ENCODE measurements around the gene MEPE. TPM values are rescaled to one million over a fixed set of nuclear protein-coding genes. Genes with fewer than 3 reads are reported as not detected.

MEPE gene
- polyA plus RNA-seq, 1 donor (not counting 4 experiments of a cell fraction or from before 2014, with no cell fraction given), result not detected

- Histone ChIP-seq H3K4me3 (ENCODE audit: control insufficient read depth in 2 of 3, extremely low read depth in 1 of 3, insufficient read depth in 2 of 3, low read depth in 1 of 3, low read length in 3 of 3) (no peak overlapping the region), H4K20me1 (ENCODE audit: control insufficient read depth, extremely low read depth, insufficient read depth, low read length) (no peaks in the 10 kb centered on the region), H3K4me2 (ENCODE audit: control insufficient read depth, extremely low read depth, insufficient read depth, low read depth, low read length) (no peak overlapping the region), H3K9me1 (ENCODE audit: control insufficient read depth, extremely low read depth, insufficient read depth, low read length) (no peaks in the 10 kb centered on the region), H3K79me2 (ENCODE audit: control insufficient read depth, insufficient read depth, low read length) (no peaks in the 10 kb centered on the region), H3K9me3 (ENCODE audit: control insufficient read depth, low read depth, low read length) (no peaks in the 10 kb centered on the region), H3K36me3 (ENCODE audit: control insufficient read depth in 2 of 2, extremely low read depth in 1 of 2, insufficient read depth in 2 of 2, low read length in 2 of 2) (no peaks in the 10 kb centered on the region), H3K27ac (ENCODE audit: control insufficient read depth, insufficient read depth, low read length) (no peak overlapping the region), H2AFZ (ENCODE audit: control insufficient read depth, low read length) (no peak overlapping the region), H3K4me1 (ENCODE audit: control insufficient read depth, extremely low read depth, insufficient read depth, low read length) (no peaks in the 10 kb centered on the region), H3K27me3 (ENCODE audit: control insufficient read depth, extremely low read depth, insufficient read depth, low read length) (no peaks in the 10 kb centered on the region), H3K9ac (ENCODE audit: control insufficient read depth, extremely low read depth, insufficient read depth, low read length) (no peak overlapping the region)
- FAIRE-seq (no peak), DNase-seq (ENCODE audit: low read depth, low spot score) (no peak)
- no peak for TF ChIP-seq EZH2 (IDR thresholded peaks at IDR 0.05; ENCODE audit: low read length)
- TF ChIP-seq CTCF (optimal IDR thresholded peaks at IDR 0.05 in 1 of 3, IDR thresholded peaks at IDR 0.05 in 1 of 3, conservative IDR thresholded peaks at IDR 0.05 in 1 of 3; ENCODE audit: extremely low read depth in 1 of 3, insufficient read depth in 2 of 3, low read length in 3 of 3), result no peak
- dilution Hi-C loops (cut with MboI; ENCODE audit: extremely low pct_ligation_motif_present, low sequenced_read_pairs), result no loop called here
Observed at GRCh38 chr4:87835743-87836142, 3.0 kb downstream of the MEPE start.

- dilution Hi-C loops (cut with MboI; ENCODE audit: extremely low pct_ligation_motif_present, low sequenced_read_pairs), result no loop called here
- no peaks in the 10 kb centered on the region for H4K20me1 ChIP-seq (ENCODE audit: control insufficient read depth, extremely low read depth, insufficient read depth, low read length)
- H3K27ac ChIP-seq (ENCODE audit: control insufficient read depth, insufficient read depth, low read length), result no peak overlapping the region
- H3K4me1 ChIP-seq (ENCODE audit: control insufficient read depth, extremely low read depth, insufficient read depth, low read length), result no peaks in the 10 kb centered on the region
- H3K9me3 ChIP-seq (ENCODE audit: control insufficient read depth, low read depth, low read length), result no peaks in the 10 kb centered on the region
- DNase-seq (ENCODE audit: low read depth, low spot score) (no peak), FAIRE-seq (no peak)
- TF ChIP-seq CTCF (optimal IDR thresholded peaks at IDR 0.05 in 1 of 3, IDR thresholded peaks at IDR 0.05 in 1 of 3, conservative IDR thresholded peaks at IDR 0.05 in 1 of 3; ENCODE audit: extremely low read depth in 1 of 3, insufficient read depth in 2 of 3, low read length in 3 of 3), result peak; percentile 45 to 62 (median 54)
- TF ChIP-seq EZH2 (IDR thresholded peaks at IDR 0.05; ENCODE audit: low read length), result no peak
- H3K4me3 ChIP-seq (ENCODE audit: control insufficient read depth in 2 of 3, extremely low read depth in 1 of 3, insufficient read depth in 2 of 3, low read depth in 1 of 3, low read length in 3 of 3), result no peak overlapping the region
- no peak overlapping the region for H3K9ac ChIP-seq (ENCODE audit: control insufficient read depth, extremely low read depth, insufficient read depth, low read length)
- H2AFZ ChIP-seq (ENCODE audit: control insufficient read depth, low read length), result no peak overlapping the region
- no peaks in the 10 kb centered on the region for H3K27me3 ChIP-seq (ENCODE audit: control insufficient read depth, extremely low read depth, insufficient read depth, low read length)
- H3K9me1 ChIP-seq (ENCODE audit: control insufficient read depth, extremely low read depth, insufficient read depth, low read length), result no peaks in the 10 kb centered on the region
- H3K79me2 ChIP-seq (ENCODE audit: control insufficient read depth, insufficient read depth, low read length), result no peaks in the 10 kb centered on the region
- H3K36me3 ChIP-seq (ENCODE audit: control insufficient read depth in 2 of 2, extremely low read depth in 1 of 2, insufficient read depth in 2 of 2, low read length in 2 of 2), result no peaks in the 10 kb centered on the region
- no peak overlapping the region for H3K4me2 ChIP-seq (ENCODE audit: control insufficient read depth, extremely low read depth, insufficient read depth, low read depth, low read length)
Observed at GRCh38 chr4:87838205-87838604, 5.4 kb downstream of the MEPE start.
